HG02885 (cell line): ENCODE results near the gene AGAP9.
"Not testable (repeated sequence)": the region's sequence is repeated elsewhere in the genome, so short reads cannot be mapped to it uniquely, and the experiment has no call there.

Experiments used
- ATAC-seq: cut with Tn5 transposase; IDR thresholded peaks from one replicate; pipeline ENCODE4 v1.9.1; 2021; ENCODE audit warnings: mild to moderate bottlenecking; ENCODE audit not compliant: unreplicated experiment, poor library complexity

Gene AGAP9

GRCh38 chr10:47523475-47523874 lies at the start of gene AGAP9:
TSS of gene AGAP9 (minus strand) at chr10:47523638. CDS start at chr10:47523526, 112 bp downstream.
- not testable (repeated sequence) for ATAC-seq

GRCh38 chr10:47571138-47571912 lies 47.9 kb upstream of the AGAP9 start:
- not testable (repeated sequence) for ATAC-seq

- not testable (repeated sequence) for ATAC-seq
Measured at GRCh38 chr10:47566757-47567156, 43.3 kb upstream of the AGAP9 start.

DNA sequence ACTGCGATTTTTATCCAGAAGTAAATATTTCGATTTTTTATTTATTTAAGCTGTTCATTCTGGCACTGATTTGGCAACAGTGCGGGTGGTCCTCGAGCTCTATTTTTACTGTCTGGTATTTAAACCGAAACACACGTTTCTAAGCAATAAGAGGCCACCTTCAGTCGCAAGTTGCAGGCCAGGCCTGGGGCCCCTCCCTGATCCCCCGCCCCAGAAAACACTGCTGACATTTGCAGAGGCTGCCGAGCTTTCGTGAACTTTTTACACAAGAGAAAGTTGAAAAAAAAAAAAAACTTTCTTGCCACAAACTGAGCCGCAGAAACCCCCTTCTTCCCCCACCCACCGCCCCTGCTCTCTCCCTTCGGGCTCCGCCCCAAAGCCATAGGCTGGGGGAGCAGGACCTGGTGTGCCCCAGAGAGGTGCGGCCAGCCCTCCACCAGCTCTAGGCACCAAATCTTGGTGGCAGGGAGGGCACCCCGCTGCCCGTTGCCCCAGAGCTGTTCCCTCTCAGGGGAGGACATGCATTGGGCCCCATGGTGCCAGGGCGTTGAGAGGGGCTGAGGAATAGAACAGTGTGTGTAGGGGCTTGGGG lies 42.8 kb upstream of the AGAP9 start:
- ATAC-seq: not testable (repeated sequence)

DNA sequence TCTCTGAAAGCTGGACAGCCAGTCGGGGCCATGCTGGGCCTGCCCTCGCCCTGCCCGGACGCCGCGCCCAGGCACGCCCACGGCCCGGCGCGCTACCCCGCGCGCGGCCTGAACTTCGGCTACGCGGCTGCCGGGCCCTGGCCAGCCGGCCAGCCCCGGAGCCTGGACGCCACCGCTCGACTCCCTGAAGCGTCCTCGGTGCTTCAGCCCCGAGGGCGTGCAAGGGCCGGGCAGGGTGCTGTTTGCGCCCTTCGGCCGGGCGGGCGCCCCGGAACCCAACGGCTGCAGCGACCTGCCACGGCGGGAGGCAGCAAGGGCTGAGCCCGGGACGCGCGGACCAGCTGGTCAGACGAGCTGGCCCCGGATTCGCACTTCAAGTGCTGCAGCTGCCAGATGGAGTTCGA lies 42.1 kb upstream of the AGAP9 start:
- not testable (repeated sequence) for ATAC-seq

DNA sequence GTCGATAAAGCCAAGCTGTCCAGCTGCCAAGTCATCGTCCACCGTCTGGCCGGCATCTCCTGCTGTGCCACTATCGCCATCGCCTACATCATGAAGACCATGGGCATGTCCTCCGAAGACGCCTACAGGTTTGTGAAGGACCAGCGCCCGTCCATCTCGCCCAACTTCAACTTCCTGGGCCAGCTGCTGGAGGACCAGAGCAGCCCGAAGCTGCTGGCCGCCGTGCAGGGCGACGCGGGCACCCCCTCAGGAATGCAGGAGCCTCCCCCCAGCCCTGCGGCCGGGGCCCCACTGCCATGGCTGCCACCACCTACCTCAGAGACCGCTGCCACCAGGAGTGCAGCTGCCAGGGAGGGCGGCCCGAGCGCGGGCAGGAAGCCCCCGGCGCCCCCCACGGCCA lies 41.5 kb upstream of the AGAP9 start:
- ATAC-seq: not testable (repeated sequence)

- ATAC-seq: not testable (repeated sequence)
Measured at GRCh38 chr10:47564318-47564717, 40.9 kb upstream of the AGAP9 start.

- ATAC-seq: not testable (repeated sequence)
Measured at GRCh38 chr10:47560452-47560851, 37.0 kb upstream of the AGAP9 start.

DNA sequence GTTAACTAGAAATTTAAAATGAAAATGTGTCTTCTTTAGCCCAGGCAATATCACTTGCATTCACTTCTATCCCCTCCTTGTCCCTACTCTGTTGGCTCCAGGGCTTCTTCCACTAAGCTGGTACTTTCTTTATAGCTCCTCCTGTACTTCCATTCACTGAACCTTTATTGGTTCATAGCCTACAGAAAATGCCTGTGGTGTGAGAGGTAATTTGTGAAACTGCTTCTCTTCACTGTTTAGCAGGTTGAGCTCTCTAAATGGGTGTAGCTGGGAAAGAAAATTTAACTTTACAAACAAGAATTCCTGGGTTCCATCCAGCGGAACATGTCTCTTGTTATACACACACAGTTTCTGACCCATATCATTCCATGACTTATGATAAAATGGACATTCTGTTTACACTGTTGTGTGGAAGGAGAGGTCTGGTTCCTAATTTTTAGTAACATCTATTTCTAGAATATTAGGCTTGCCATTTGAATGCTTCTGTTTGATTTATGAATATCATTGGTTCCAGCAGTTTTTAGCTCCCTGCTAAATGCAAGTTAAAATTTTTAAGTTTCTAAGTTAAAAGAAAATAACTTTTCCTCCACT lies 36.4 kb upstream of the AGAP9 start:
- ATAC-seq: not testable (repeated sequence)

- ATAC-seq: not testable (repeated sequence)
Measured at GRCh38 chr10:47558109-47558508, 34.7 kb upstream of the AGAP9 start.

GRCh38 chr10:47557616-47558015 lies 34.2 kb upstream of the AGAP9 start:
- ATAC-seq: not testable (repeated sequence)

DNA sequence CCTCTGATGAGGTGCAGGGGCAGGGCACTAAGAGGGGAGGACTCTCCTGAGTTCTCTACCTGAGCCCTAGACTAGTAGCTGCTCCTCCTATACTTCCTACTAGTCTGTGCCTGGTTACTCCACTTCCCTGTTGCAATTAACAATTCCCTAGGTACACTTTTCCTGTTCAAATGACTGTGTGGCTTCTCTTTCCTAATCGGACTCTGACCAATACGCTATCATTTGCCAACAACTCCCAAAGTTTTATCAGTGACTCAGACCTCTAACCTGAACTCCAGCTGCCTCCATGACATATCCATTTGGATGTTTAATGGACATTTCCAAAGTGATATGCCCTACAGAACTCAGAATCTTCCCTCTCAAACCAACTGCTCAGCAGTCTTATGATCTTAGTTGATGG lies 31.9 kb upstream of the AGAP9 start:
- ATAC-seq: not testable (repeated sequence)

GRCh38 chr10:47554552-47554951 lies 31.1 kb upstream of the AGAP9 start:
- not testable (repeated sequence) for ATAC-seq

- ATAC-seq: not testable (repeated sequence)
Measured at GRCh38 chr10:47553860-47554247, 30.4 kb upstream of the AGAP9 start.

DNA sequence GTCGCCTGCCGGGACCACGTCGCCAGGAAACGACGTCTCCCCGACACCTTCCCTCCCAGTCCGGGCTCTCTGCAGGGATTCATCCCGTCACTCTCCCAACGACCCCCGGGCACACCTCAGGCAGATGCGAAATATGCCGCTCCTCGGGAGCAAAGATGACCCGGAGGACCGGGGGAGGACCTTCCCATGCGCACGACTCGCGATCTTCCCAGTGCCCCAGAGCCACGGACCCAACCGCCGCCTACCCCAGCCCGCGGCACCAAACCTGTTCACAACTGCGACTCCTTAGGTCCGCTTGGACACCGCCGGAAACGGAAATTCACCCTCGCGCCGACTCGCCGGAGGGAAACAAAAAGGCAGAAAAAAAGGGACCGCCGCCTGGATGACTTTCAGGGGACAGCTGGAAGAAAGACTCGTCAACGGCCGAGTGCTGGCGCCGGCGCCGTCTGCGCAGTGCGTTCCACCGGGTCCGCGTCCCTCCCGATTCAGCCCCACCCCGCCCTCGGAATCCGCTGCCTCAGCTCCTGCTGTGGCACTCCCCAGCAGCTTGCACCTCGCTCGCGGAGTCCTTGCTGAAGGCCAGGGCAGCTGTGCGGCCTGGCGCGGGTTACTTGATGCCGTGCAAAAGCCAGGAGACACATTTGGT lies 29.9 kb upstream of the AGAP9 start:
- ATAC-seq: peak; percentile 94

GRCh38 chr10:47552719-47553118 lies 29.3 kb upstream of the AGAP9 start:
- peak; percentile 53 for ATAC-seq

GRCh38 chr10:47547286-47547685 lies 23.8 kb upstream of the AGAP9 start:
- ATAC-seq: not testable (repeated sequence)

- ATAC-seq: not testable (repeated sequence)
Measured at GRCh38 chr10:47536430-47536829, 13.0 kb upstream of the AGAP9 start.

GRCh38 chr10:47502313-47502712 lies 21.1 kb downstream of the AGAP9 start:
- ATAC-seq: not testable (repeated sequence)

- ATAC-seq: not testable (repeated sequence)
Measured at GRCh38 chr10:47494226-47494625, 29.2 kb downstream of the AGAP9 start.

DNA sequence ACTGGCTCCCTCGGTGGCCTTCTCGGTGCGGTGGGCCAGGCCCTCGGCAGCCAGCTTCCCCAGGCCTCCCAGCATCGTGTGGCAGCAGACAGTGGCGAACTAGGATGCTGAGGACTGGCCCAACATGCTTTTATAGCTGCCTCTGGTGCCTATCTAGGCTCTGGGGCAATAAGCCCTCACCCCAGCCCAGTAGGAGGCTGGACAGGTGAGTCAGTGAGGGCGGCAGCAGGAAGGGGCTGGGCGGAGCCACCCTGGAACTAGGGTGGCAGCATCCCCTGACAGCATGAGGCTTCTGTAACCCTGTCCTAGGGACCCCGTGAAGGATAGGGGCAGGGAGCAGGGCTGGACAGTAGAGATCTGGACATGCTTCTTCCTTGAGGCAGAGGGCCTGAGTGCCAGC lies 31.8 kb downstream of the AGAP9 start, which contains the start of gene FAM25G:
Gene FAM25G, minus strand, starts transcription at position 101 of the 400 bp plus-strand sequence. Its CDS starts 26 bp downstream, at position 75.
- not testable (repeated sequence) for ATAC-seq
